Breast epithelium (tissue), 3 donors: ENCODE results near the gene ZFHX3.

ENCODE experiments used
- CTCF ChIP-seq, 3 donors: fragments of 450-650 bp; IDR thresholded peaks; one replicate each; pipeline ENCODE4 v1.5.1; 2016 to 2017; ENCODE audit warnings: antibody characterized with exemption in 3 of 3, mild to moderate bottlenecking in 3 of 3, moderate library complexity in 3 of 3
- POLR2AphosphoS5 ChIP-seq, 3 donors: sonication (generic); formaldehyde crosslinking; IDR thresholded peaks; one replicate each; pipeline ENCODE4 v1.6.1; 2017; ENCODE audit warnings: antibody characterized with exemption in 3 of 3

- TF ChIP-seq POLR2AphosphoS5 (IDR thresholded peaks at IDR 0.05) (no peak), CTCF (IDR thresholded peaks at IDR 0.05) (no peak)
These were observed 201.3 kb downstream of the ZFHX3 start for GRCh38 chr16:72846594-72846993.
